Stimulated activated memory B cell treated with anti-CD40 and anti-IgM and Interleukin-4, amounts not matched to agents 10 μg/mL and 1 μg/mL and 100 μg/mL, for 72 hours (primary cell): ENCODE measurements around the gene DNAJC17.

Experiments
- ATAC-seq: fragments of 150-1000 bp; cut with Tn5 transposase; 2 replicates; pipeline ENCODE4 v1.10.0; 2021
- H3K27ac Mint-ChIP-seq: one replicate; pipeline ENCODE4 v1.8.0; 2022; ENCODE audit warnings: mild to moderate bottlenecking, mixed read lengths
- H3K27me3 Mint-ChIP-seq: one replicate; pipeline ENCODE4 v1.8.0; 2022; ENCODE audit warnings: mixed read lengths
- H3K36me3 Mint-ChIP-seq: one replicate; pipeline ENCODE4 v1.8.0; 2022; ENCODE audit warnings: mixed read lengths
- H3K4me1 Mint-ChIP-seq: one replicate; pipeline ENCODE4 v1.8.0; 2022; ENCODE audit warnings: mixed read lengths
- H3K4me3 Mint-ChIP-seq: one replicate; pipeline ENCODE4 v1.8.0; 2022; ENCODE audit warnings: mild to moderate bottlenecking, moderate library complexity, mixed read lengths
- H3K9me3 Mint-ChIP-seq: one replicate; pipeline ENCODE4 v1.8.0; 2022; ENCODE audit warnings: mixed read lengths

DNAJC17 gene

DNA sequence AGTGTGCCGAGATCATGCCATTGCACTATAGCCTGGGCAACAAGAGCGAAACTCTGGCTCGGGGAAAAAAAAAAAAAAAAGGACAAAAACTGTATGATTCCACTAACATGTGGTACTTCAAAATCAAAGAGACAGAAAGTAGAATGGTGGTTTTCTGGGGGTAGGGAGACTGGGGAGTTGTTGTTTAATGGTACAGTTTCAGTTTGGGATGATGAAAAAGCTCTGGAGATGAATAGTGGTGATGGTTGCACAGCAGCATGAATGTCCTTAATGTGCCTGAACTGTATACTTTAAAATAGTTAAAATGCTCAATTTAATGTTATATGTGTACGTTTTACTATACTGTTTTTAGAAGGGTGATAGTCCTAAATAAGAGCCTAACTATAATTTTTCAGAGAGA, 84.9 kb downstream of the DNAJC17 start:
- H3K4me1 Mint-ChIP-seq = no peaks in the 10 kb centered on the region

DNA sequence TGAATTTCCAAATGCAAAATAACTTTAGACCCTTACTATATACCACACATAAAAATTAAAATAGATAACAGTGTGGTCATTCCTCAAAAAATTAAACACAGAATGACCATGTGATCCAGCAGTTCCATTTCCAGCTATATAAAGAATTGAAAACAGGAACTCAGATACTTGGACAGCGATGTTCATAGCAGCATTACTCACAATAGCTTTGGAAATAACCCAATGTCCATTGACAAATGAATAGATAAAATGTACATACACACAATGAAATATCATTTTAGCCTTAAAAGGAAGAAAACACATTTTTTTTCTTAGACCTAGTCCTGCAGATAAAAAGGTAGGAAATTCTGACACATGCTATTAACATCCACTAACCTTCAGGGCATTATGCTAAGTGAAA, 85.6 kb downstream of the DNAJC17 start:
- Mint-ChIP-seq H3K4me3 (no peak overlapping the region), H3K27me3 (no peaks in the 10 kb centered on the region)
- ATAC-seq = no peak

More for the DNA sequence above, 84.9 kb downstream of the DNAJC17 start:
- no peaks in the 10 kb centered on the region for H3K9me3 Mint-ChIP-seq
- H3K4me3 Mint-ChIP-seq = no peak overlapping the region
- H3K27ac Mint-ChIP-seq = no peak overlapping the region
- H3K36me3 Mint-ChIP-seq = peaks cover 6% of the 10 kb centered on the region
- no peaks in the 10 kb centered on the region for H3K27me3 Mint-ChIP-seq
- ATAC-seq = no peak

DNA sequence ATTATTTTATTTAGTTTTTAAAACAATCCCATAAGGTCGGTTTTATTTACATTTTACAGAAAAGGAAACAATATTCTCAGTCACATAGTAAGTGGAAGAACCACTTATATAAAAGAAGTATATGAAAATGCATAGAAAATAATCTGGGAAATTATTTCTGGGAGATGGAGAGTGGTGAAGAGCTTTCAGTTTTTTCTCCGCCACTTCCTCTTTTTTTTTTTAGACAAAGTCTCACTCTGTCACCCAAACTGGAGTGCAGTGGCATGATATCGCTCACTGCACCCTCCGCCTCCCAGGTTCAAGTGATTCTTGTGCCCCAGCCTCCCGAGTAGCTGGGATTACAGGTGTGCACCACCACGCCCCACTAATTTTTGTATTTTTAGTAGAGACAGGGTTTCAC, 91.1 kb downstream of the DNAJC17 start:
- H3K9me3 Mint-ChIP-seq = no peaks in the 10 kb centered on the region
- ATAC-seq = no peak
- H3K27ac Mint-ChIP-seq = no peak overlapping the region
- H3K36me3 Mint-ChIP-seq = no peaks in the 10 kb centered on the region
- H3K4me3 Mint-ChIP-seq = no peak overlapping the region
- H3K27me3 Mint-ChIP-seq = no peaks in the 10 kb centered on the region
- H3K4me1 Mint-ChIP-seq = no peaks in the 10 kb centered on the region

More for the DNA sequence above, 85.6 kb downstream of the DNAJC17 start:
- Mint-ChIP-seq H3K36me3 (peaks cover 6% of the 10 kb centered on the region), H3K4me1 (no peaks in the 10 kb centered on the region), H3K9me3 (no peaks in the 10 kb centered on the region), H3K27ac (no peak overlapping the region)
